Activated naive CD4-positive, alpha-beta T cell treated with anti-CD3 and anti-CD28 coated beads, Interleukin-2, amount 50 U/mL, for 16 hours (primary cell): ENCODE data around the gene ZNF628.
A peak's percentile ranks its signal among the peaks of the same experiment; 100 is the strongest.
"Not testable (repeated sequence)": the region's sequence is repeated elsewhere in the genome, so short reads cannot be mapped to it uniquely, and the experiment has no call there.

Experiments
- DNase-seq: peaks from one replicate; pipeline ENCODE4 v3.0.0-alpha.2; 2020

Gene ZNF628

DNA sequence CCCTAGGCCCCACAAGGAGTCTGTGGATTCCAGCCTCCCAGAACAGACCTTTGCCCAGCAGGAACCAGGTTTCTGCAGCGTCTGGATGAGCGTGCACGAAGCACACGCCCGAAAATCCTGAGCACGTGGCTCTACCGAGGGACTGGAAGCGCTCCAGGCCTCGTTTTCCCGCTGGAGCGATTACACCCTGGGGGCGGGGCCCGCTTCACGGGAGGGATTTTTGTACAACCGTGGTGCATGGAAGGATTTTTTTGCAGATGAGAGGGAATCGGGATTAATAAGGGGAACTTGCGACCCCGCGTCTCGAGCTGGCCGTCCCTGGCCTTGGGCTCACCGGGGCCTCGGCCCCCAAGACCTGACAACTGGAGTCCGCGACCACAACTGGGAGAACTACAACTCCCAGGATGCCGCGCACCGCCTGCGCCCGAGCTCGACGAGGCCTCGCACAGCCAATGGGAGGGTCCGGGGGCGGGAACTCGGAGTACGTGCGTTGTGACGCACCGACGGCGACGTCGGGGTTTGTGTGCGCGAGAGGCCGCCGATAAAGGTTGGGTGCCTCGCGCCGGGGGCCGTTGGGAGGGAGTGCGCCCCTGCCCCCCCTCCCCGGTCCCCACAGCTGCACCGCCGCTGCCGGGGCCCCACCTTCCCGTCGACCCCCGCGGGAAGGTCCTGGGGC lies at the start of gene ZNF628:
TSS of gene ZNF628 (plus strand) at position 518 of the 676 bp plus-strand sequence. CDS start 3,294 bp downstream, outside the sequence.
- DNase-seq: peak; percentile 99

DNA sequence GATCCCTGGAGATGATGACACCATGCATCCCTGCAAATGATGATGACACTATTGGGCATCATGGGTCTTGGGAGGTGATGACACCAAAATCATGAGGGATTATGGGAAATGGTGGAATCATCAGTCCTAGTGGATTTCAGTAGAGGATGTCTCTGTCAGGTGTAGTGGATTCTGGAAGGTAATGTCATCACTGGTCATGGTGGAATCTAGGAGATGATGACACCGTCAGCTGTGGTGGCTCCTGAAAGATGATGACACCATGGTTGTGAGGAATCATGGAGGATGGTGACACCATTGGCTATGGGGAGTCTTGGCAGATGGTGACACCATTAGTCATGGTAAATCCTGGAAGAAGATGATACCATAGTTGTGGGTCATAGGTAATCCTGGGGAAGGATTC lies 45.2 kb upstream of the ZNF628 start:
- DNase-seq: no peak

DNA sequence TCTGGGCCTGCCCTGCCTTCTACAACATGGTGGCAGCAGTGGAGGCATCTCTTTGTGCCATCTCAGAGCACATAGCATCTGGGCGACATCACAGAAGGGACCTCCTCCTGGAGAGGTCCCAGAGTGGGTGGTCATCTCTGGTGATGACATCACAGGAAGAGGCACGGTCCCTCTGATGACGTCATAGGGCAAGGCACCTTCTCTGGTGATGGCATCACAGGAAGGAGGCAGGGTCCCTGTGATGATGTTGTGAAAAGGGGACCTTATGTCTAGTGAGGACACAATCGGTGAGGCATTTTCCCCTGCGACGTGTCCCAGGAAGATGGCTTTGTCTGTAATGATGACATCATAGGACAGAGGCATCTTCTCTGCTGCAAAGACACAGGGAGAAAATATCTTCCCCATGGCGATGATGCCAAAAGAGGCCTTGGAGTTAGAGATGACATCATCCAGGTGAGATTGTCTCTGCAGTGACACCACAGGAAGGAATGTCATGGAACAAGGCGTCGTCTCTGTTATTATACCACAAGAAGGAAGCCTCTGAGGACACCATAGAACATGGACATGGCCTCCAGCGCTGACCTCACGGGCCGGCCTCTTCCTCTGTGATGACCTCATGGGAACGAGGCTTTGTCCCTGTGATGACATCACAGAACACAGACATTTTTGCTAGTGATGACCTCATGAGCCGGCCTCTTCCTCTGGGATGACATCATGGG lies 44.0 kb upstream of the ZNF628 start:
- no peak for DNase-seq

DNA sequence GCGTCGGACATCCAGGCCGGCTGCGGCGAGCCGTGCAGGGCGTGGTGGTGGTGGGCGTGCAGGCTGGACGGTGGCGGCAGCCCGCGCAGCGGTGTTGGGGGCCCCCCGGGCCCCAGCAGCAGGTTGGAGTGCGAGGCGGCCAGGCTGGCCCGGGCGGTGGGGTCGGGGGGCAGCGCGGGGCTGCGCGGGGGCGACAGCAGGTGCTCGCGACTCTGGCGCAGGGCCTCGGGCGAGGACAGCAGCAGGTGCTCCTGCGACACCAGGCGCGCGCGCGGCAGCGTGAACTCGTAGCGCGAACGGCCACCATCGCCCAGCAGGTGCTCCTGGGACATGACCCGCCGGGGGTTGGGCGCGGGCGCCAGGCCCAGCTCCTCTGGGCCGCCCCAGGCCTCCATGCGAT lies 43.1 kb upstream of the ZNF628 start:
- no peak for DNase-seq

DNA sequence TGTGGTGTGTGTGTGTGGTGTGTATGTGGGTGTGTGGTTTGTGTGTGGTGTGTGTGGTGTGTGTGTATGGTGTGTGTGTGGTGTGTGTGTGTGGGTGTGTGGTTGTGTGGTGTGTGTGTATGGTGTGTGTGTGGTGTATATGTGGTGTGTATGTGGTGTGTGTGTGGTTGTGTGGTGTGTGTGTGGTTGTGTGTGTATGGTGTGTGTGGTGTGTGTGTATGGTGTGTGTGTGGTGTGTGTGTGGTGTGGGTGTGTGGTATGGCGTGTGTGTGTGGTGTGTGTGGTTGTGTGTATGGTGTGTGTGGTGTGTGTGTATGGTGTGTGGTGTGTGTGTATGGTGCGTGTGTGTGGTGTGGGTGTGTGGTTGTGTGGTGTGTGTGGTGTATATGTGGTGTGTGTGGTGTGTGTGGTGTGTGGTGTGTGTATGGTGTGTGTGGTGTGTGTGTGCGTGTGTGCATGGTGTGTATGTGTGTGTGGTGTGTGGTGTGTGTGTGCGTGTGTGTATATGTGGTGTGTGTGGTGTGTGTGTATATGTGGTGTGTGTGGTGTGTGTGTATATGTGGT lies 42.0 kb upstream of the ZNF628 start:
- no peak for DNase-seq

DNA sequence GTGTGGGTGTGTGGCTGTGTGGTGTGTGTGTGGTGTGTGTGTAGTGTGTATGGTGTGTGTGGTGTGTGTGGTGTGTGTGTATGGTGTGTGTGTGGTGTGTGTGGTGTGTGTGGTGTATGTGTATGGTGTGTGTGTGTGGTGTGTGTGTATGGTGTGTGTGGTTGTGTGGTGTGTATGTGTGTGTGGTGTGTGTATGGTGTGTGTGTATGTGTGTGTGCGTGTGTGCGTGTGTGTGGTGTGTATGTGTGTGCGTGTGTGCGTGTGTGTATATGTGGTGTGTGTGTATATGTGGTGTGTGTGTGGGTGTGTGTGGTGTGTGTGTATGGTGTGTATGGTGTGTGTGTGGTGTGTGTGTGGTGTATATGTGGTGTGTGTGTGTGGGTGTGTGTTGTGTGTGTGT lies 41.4 kb upstream of the ZNF628 start:
- no peak for DNase-seq

DNA sequence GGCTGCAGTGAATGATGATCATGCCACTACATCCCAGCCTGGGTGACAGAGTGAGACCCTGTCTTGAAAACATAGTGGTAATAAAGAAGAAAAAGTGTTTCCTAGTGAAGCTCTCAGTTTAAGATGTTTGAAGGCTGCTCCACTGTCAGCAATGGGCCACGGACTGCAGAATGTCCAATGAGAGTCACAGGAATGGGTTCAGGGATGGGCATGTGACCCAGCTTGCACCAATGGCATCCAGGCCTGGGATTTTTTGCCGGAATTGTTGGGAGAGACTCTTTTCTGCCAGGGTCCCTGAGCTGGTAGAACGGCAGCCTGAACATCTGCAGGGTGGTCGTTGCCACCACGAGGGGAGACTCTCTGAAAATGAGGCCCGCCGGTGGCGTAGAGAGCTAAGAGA lies 39.6 kb upstream of the ZNF628 start:
- no peak for DNase-seq

DNA sequence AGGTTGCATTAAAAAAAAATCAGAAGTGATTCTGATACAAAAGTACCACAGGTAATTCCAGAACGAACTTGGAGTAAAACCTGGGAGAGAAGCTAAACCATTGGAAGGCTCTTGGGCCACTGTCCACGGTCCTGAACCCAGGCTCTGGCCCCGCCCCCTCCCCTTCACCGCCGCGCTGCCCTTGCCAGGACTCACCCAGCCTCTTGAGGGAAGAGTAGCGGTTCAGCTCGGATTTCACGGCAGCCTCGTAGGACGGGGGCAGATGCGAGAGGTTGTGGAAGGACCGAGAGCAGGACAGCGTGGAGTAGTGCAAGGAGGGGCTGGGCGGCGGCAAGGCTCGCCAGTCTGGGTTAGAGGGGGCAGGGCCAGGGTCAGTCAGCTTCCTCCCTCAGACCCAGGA lies 39.0 kb upstream of the ZNF628 start:
- no peak for DNase-seq

DNA sequence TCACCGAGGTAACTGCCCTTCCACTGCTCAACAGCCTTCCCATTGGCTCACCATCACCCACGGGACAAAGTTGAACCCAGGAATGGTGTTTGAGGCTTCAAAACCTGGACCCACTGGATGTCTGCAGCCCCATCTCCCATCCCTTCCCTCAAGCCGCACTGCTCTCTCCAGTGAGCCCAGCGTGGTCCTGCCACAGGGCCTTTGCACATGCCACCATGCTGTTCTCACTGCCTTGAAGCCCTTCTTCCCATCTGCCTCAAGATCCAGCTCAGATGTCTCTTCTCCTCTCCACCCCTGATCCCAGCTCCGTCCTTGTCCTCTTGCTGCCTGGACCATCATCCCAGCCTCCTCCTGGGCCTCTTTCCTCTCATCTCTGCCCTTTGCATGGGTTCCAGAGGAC lies 37.4 kb upstream of the ZNF628 start:
- no peak for DNase-seq

DNA sequence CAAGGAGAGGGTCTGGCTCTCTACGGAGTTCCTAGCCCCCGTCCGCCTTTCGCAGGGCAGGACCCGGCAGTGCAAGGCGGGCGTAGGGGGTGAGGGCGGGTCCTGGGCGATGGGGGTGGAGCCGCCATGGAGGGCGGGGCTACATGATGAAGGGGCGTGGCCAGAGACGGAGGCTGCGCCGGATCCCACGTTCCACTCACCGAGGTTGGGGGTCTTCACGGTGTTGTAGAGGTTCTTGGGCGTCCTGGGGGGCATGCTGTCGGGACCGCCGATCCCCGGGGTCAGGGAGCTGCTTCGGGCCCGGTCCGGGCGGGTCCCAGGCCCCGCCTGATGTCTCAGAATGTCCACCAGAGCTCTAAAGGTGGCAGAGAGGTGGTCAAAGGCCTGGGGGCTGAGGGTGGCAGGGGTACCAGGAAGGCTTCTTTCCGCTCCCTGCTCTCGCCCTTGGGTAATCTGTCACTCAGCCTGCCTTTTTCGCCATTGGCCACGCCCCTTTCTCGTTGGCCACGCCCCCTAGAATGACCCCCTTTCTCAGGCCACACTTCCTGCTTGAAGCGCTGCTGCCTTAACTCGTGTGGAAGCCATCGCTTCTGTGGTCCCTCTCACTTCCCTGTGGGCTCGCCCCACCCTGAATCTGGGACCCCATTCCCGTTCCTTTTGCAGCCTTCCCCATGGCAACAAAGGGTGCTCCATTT lies 35.9 kb upstream of the ZNF628 start:
- DNase-seq: no peak

DNA sequence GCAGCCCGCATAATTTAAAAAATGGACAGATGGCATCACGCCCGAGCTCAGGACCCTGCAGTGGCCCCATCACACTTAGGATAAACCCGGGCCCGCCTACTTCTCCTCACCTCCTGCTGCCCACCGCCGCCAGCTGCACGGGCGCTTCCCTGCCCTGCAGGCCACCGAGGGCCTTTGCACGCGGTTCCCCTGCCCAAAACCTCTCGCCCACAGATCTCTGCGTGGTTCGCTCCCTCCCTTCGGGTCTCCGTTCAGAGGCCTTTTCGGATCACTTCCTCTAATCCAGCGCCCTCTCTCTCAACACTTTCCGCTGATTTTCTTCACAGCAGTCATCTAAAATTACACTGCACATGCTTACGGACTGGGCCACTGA lies 35.1 kb upstream of the ZNF628 start:
- no peak for DNase-seq

DNA sequence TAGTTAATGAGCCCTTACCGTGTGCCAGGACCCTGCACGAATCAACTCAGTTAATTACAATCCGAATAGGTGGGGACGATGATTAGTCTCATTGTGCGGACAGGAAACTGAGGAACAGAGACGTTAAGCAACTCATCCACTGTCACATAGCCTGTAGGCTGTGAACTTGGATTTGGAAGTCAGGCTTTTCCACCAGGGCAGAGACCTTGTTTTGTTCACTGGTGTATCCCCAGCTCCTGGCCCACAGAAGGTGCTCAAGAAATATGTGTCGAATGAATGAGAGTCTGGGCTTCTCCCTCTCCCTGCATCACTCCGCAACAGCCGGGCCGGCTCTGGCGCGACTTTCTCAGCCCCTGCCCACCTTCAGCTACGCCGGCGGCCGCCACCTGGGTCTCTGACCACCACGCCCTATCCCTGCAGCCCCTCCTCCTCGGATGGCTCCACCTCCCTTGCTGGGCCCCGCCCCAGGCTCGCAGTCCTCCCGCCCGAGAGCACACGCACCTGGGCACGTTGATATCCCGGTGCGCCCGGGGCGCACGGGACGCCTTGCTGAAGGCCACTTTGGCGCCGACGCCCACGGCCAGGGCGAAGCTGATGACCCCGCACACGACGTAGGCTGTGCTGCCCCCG lies 34.6 kb upstream of the ZNF628 start:
- no peak for DNase-seq

DNA sequence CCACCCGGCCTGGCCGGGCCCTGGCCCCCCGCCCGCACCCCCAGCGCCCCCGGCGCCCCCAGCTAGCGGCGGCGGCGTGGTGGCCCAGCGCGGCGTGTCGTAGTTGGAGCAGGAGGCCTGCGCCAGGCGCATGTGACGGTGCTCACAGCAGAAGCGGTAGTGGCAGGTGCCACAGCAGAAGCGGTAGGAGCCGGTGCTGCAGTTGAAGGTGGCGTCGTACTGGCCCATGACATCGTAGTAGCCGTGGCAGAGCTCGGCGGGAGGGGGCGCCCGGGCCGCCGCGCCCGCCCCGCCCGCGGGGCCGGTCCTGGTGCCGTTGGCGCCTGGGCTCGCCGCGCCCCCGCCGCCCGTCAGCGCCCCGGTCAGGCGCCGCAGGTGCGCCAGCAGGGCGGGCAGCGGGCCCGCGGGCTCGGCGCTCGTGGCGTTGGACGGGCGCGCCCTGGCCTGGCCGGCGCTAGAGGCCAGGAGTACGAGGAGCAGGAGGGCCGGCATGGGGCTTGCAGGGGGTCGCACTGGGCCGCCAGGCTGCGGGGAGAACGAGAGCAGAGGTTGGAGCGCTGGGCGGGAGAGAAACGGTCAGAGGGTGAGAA lies 34.0 kb upstream of the ZNF628 start:
- peak; percentile 36 for DNase-seq

DNA sequence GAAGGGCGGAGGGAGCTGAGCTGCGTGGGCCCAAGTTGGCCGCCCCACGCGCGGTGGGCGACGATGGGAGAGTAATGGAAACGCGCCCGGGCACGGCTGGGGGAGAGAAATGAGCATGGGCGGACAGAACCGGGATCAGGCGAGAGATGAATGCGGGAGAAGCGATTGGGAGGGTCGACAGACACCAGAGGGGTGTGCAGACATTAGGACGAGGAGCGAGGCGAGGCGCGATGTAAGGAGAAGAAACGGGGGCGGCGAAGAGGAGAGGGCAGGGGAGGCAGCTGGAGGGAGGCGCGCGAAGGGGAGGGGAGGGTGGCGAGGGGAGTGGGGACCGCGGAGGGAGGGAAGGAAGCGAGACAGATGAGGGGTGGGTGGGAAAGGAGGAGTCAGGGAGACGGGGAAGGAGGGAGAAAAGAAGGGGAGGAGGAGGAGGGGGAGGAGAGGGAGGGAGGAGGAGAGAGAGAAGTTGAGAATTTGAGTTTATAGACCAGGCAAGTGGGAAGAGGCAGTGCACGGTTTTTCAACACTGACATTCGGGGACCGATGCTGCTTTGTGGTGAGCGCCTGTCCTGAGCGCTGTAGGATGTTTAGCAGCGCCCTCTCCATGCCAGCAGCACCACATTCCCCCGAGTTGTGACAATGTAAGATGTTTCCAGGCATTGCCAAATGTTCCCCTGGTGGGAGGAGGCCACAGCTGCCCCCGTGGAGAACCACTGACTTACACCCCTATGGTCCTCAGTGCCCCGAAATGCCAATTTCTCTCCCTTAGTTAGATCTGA lies 33.2 kb upstream of the ZNF628 start, which contains the start of gene SHISA7:
TSS of gene SHISA7 (minus strand) at position 256 of the 779 bp plus-strand sequence. CDS start 437 bp downstream, outside the sequence.
- no peak for DNase-seq

DNA sequence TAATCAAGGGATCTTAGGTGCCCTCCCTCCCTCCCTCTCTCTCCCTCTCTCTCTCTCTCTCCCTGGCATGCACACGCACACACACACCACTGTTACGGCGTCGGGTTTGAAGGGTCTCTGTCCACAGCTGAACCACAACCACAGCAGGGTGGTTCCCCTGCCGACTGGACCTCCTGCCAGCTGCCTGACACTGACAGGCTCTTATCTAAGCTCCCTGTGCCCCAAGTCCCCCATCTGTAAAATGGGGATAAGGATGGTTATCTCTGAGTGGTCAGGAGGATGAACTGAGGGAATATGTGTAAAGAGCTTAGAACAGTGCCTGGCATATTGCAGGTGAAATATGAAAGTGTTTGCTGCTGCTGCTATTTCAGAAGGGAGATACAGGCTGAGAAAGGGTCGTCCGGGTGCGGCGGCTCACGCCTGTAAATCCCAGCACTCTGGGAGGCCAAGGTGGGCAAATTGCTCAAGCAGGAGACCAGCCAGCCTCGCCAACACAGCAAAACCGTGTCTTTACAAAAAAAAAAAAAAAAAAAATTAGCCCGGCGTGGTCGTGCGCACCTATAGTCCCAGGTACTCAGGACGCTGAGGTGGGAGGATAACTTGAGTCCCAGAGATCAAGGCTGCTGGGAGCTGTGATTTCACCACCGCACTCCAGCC lies 32.5 kb upstream of the ZNF628 start:
- no peak for DNase-seq

DNA sequence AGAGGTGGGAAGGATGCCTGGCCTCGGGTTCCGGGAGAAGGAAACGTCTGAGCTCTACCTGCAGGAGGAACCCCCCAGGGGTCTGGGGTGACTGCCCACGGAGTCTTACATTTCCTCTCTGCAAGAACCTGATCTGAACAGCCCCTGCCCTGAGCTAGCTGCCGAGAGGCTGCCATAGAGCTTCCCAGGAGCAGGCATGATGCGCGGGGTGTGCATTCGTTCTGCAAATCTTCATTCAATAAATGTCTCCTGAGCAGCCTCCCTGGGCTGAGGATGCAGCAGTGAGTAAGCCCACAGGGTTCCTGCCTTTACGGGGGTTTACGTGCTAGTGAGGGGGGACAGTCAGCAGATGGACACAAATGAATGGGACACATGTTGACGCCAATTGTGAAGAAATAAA lies 31.8 kb upstream of the ZNF628 start:
- DNase-seq: no peak

DNA sequence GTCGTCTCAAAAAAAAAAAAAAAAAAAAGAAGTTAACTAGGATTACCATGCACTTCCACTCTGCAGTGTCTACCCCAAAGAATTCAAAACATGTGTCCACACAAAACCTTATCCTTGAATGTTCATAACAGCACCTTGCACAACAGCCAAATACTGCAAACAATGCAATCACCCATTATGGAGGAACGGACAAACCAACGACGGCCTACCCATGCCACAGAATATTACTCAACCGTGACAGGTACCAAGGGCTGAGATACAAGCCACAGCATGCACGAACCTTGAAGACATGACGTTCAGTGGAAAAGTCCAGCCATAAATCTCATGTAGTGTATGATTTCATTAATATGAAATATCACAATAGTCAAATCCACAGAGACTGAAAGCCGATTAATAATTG lies 30.4 kb upstream of the ZNF628 start:
- DNase-seq: no peak

DNA sequence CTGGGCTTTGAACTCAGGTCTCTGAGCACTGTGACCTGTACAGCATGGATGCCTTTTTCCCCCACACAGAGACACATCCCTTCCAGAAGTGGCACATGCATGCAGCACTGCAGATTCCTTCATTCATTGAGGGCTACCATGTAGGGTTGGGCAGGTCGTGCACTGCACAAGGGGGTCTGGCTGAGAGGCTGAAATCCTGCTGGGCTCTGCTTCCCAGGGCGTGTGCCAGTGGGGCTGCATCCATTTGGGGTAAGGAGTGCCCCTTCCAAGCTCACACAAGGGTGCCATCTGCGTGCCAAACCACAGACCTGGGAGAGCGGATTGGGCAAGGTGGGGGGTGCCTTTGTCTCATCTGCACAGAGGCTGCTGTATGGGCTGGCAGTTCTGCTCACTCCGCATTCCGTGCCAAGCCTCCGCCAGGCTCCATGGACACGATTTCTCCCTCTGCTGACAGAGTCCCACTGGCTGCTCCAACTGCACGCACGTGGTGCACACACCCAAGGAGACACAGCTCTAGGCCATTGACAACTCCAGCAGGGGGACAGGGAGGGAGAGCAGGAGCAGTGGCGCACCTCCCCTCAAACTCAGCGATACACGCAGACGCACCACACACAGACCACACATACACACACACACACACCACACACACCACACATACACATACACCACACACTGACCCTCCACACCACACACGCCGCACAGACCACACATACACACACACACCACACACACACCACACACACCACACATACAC lies 28.8 kb upstream of the ZNF628 start:
- DNase-seq: no peak

DNA sequence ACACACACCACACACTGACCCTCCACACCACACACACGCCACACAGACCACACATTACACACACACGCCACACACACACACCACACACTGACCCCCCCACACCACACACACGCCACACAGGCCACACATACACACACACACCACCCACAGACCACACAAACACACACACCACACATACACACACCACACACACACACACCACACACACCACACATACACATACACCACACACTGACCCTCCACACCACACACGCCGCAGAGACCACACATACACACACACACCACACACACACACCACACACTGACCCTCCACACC lies 28.3 kb upstream of the ZNF628 start:
- not testable (repeated sequence) for DNase-seq

DNA sequence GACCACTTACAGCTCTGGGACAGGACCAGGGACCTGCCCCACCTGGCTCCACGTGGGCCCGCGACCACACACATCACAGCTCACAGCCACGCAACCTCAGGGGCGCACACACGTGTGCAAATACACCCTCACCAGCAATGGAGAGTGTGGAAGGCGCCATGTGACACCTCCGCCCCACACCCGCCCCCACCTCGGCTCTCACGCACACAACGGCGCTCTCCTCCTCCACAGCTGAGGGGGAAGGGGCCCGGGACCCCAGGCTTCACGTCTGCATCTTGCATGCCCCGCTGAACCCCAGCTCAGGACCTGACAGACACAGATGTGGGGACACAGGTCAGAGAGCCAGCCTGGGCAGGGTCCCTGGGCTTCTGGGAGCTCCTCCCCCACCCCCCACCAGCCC lies 26.9 kb upstream of the ZNF628 start:
- DNase-seq: no peak
